GM19455 (cell line): ENCODE measurements around the gene SRSF4.
"Not testable (repeated sequence)": the region's sequence is repeated elsewhere in the genome, so short reads cannot be mapped to it uniquely, and the experiment has no call there.

ENCODE experiments used
- ATAC-seq: cut with Tn5 transposase; IDR thresholded peaks from one replicate; pipeline ENCODE4 v1.9.1; 2021; ENCODE audit not compliant: unreplicated experiment

SRSF4 gene

GRCh38 chr1:29126198-29126597 is 55.5 kb downstream of the SRSF4 start:
- no peak for ATAC-seq

GRCh38 chr1:29125788-29126187 is 55.9 kb downstream of the SRSF4 start:
- ATAC-seq = no peak

- no peak for ATAC-seq
These were observed 56.5 kb downstream of the SRSF4 start for GRCh38 chr1:29125237-29125641.

GRCh38 chr1:29124366-29125236 is 57.1 kb downstream of the SRSF4 start:
- ATAC-seq = no peak

GRCh38 chr1:29123887-29124365 is 57.8 kb downstream of the SRSF4 start, which contains the start of gene TMEM200B:
TMEM200B (minus strand) TSS chr1:29123903; CDS start chr1:29121828, 2,075 bp downstream.
- ATAC-seq = no peak

GRCh38 chr1:29123053-29123886 is 58.4 kb downstream of the SRSF4 start:
- no peak for ATAC-seq

GRCh38 chr1:29122682-29123052 is 59.0 kb downstream of the SRSF4 start:
- no peak for ATAC-seq

- ATAC-seq = no peak
These were observed 59.6 kb downstream of the SRSF4 start for GRCh38 chr1:29121936-29122681.

GRCh38 chr1:29121516-29121935 is 60.2 kb downstream of the SRSF4 start:
- no peak for ATAC-seq

- ATAC-seq = no peak
These were observed 60.7 kb downstream of the SRSF4 start for GRCh38 chr1:29120947-29121485.

- ATAC-seq = no peak
These were observed 61.3 kb downstream of the SRSF4 start for GRCh38 chr1:29120367-29120766.

- ATAC-seq = no peak
These were observed 62.4 kb downstream of the SRSF4 start for GRCh38 chr1:29119121-29119929.

- no peak for ATAC-seq
These were observed 64.3 kb downstream of the SRSF4 start for GRCh38 chr1:29117381-29117780.

GRCh38 chr1:29114654-29115053 is 67.0 kb downstream of the SRSF4 start:
- no peak for ATAC-seq

GRCh38 chr1:29113413-29114117 is 68.1 kb downstream of the SRSF4 start:
- ATAC-seq = no peak

- ATAC-seq = no peak
These were observed 68.8 kb downstream of the SRSF4 start for GRCh38 chr1:29112705-29113412.

GRCh38 chr1:29108041-29108440 is 73.7 kb downstream of the SRSF4 start:
- ATAC-seq = not testable (repeated sequence)

GRCh38 chr1:29105822-29106221 is 75.9 kb downstream of the SRSF4 start:
- ATAC-seq = no peak

GRCh38 chr1:29100487-29100886 is 81.2 kb downstream of the SRSF4 start:
- no peak for ATAC-seq
